OCI-LY7 (cell line): ENCODE data around the gene MAGOH.

Source experiments
- EZH2phosphoT487 ChIP-seq: fragments of 200-600 bp; sonication (generic); IDR thresholded peaks from 2 replicates; pipeline ENCODE4 v1.6.1; 2018; ENCODE audit warnings: low read depth, borderline replicate concordance, mild to moderate bottlenecking, mixed run types, antibody characterized with exemption, low read length, moderate library complexity, mixed read lengths
- TF ChIP-seq, protein P1 (sequence below): fragments of 200-600 bp; sonication (generic); conservative IDR thresholded peaks from 2 replicates; pipeline ENCODE4 v1.5.1; 2014; ENCODE audit warnings: mild to moderate bottlenecking, antibody characterized with exemption, low read length, moderate library complexity, mixed read lengths

DNA sequence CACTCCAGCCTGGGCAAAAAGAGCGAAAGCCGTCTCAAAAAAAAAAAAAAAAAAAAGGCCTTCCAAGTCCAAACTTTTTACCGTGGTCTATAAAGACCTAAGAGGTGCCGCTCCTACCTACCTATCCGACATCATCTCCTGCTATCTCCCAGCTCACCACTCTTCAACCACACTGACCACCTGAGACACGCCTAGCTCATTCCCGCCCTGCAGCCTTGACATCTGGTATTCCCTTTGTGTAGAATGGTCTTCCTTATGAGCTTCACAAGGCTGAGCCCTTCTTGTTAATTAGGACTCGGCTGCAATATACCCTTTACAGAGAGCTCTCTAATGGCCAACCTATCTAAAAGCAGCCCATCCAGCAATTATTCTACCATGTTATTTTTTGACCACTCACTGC is 680 bp downstream of the MAGOH start:
- TF ChIP-seq, protein P1, sequence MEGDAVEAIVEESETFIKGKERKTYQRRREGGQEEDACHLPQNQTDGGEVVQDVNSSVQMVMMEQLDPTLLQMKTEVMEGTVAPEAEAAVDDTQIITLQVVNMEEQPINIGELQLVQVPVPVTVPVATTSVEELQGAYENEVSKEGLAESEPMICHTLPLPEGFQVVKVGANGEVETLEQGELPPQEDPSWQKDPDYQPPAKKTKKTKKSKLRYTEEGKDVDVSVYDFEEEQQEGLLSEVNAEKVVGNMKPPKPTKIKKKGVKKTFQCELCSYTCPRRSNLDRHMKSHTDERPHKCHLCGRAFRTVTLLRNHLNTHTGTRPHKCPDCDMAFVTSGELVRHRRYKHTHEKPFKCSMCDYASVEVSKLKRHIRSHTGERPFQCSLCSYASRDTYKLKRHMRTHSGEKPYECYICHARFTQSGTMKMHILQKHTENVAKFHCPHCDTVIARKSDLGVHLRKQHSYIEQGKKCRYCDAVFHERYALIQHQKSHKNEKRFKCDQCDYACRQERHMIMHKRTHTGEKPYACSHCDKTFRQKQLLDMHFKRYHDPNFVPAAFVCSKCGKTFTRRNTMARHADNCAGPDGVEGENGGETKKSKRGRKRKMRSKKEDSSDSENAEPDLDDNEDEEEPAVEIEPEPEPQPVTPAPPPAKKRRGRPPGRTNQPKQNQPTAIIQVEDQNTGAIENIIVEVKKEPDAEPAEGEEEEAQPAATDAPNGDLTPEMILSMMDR, result no peak
- TF ChIP-seq EZH2phosphoT487, result no peak
